Transverse colon (tissue), 4 donors: ENCODE results near the gene GRIP1.

ENCODE experiments used
- EP300 ChIP-seq: sonication (generic); formaldehyde crosslinking; IDR thresholded peaks from one replicate; pipeline ENCODE4 v1.6.1; 2017; ENCODE audit warnings: antibody characterized with exemption, low read depth
- POLR2A ChIP-seq: fragments of 450-650 bp; IDR thresholded peaks from one replicate; pipeline ENCODE4 v1.6.1; 2016; ENCODE audit warnings: antibody characterized with exemption, mild to moderate bottlenecking, moderate library complexity
- POLR2AphosphoS5 ChIP-seq, 3 donors: sonication (generic); formaldehyde crosslinking; IDR thresholded peaks; one replicate each; pipeline ENCODE4 v1.6.1; 2016; ENCODE audit warnings: antibody characterized with exemption in 3 of 3
- TF ChIP-seq, protein P1 (sequence below), 5 experiments: fragments of 200-600 bp in 3 of 5; fragments of 450-650 bp in 2 of 5; sonication (generic) in 3 of 5; IDR thresholded peaks; 1 replicate in 2 of 5; 2 replicates in 3 of 5; pipeline ENCODE4 v1.5.1; 2016 to 2017; ENCODE audit warnings: antibody characterized with exemption in 5 of 5, inconsistent platforms in 3 of 5, mild to moderate bottlenecking in 2 of 5, moderate library complexity in 1 of 5

DNA sequence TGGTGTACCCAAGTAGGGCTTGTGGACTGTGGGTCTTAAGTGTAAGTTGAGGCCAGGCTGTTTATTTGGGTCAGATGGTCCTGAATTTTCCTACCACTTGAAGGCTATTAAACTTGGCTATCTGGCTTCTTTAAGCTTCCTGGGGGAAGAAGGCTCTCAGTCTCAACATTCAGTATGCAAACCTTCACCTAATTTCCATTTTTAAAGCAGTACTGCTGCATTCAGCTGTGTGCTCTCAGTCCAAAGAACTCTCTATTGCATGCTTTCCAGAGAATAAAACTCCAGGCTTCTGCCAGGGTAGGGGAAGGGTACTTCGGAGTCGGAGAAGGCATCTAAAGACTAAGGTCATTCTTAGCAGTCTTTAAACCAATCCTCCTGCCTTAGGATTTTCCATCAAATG lies 252.2 kb downstream of the GRIP1 start:
- TF ChIP-seq, protein P1, sequence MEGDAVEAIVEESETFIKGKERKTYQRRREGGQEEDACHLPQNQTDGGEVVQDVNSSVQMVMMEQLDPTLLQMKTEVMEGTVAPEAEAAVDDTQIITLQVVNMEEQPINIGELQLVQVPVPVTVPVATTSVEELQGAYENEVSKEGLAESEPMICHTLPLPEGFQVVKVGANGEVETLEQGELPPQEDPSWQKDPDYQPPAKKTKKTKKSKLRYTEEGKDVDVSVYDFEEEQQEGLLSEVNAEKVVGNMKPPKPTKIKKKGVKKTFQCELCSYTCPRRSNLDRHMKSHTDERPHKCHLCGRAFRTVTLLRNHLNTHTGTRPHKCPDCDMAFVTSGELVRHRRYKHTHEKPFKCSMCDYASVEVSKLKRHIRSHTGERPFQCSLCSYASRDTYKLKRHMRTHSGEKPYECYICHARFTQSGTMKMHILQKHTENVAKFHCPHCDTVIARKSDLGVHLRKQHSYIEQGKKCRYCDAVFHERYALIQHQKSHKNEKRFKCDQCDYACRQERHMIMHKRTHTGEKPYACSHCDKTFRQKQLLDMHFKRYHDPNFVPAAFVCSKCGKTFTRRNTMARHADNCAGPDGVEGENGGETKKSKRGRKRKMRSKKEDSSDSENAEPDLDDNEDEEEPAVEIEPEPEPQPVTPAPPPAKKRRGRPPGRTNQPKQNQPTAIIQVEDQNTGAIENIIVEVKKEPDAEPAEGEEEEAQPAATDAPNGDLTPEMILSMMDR (IDR thresholded peaks at IDR 0.05), result no peak
- no peak for TF ChIP-seq POLR2A
- no peak for TF ChIP-seq POLR2AphosphoS5 (IDR thresholded peaks at IDR 0.05)
- TF ChIP-seq EP300, result no peak
